ENCODE measurements around the gene GALR3.

GRCh38 chr22:37865510-37865909 is 42.3 kb downstream of the GALR3 start:
- TF ChIP-seq CTCF (conservative IDR thresholded peaks at IDR 0.05; ENCODE audit: low read length) (no peak), EZH2phosphoT487 (IDR thresholded peaks at IDR 0.05; ENCODE audit: borderline replicate concordance) (no peak)
